WTC11 (cell line): ENCODE results near the gene TMEM260. TPM values are rescaled to one million over a fixed set of nuclear protein-coding genes. Genes with fewer than 3 reads are reported as not detected.
A peak's percentile ranks its signal among the peaks of the same experiment; 100 is the strongest.

Experiments used
- ATAC-seq: fragments of 200-7000 bp; cut with Tn5 transposase; 2 replicates; pipeline ENCODE4 v1.10.0; 2021; ENCODE audit warnings: mild to moderate bottlenecking, moderate library complexity
- CTCF ChIA-PET: fragments of 300-600 bp; sonication (Branson Sonifier 250); formaldehyde crosslinking; loops from one replicate; lab custom pipeline; 2021; ENCODE audit warnings: antibody characterized with exemption; lab: Charles Lee
- POLR2A ChIA-PET: fragments of 350-600 bp; sonication (Branson Sonifier 250); formaldehyde crosslinking; loops from one replicate; lab custom pipeline; 2021; ENCODE audit warnings: antibody characterized with exemption; lab: Charles Lee
- DNase-seq: peaks from one replicate; pipeline ENCODE4 v3.0.0; 2021; ENCODE audit warnings: low spot score
- H3K27ac Mint-ChIP-seq: 2 replicates; pipeline ENCODE4 v1.8.0; 2021; ENCODE audit warnings: mixed read lengths
- H3K27me3 Mint-ChIP-seq: 2 replicates; pipeline ENCODE4 v1.8.0; 2021; ENCODE audit warnings: low read depth, mild to moderate bottlenecking, moderate library complexity, mixed read lengths
- H3K36me3 Mint-ChIP-seq: 2 replicates; pipeline ENCODE4 v1.8.0; 2021; ENCODE audit warnings: mixed read lengths
- H3K4me1 Mint-ChIP-seq: 2 replicates; pipeline ENCODE4 v1.8.0; 2022; ENCODE audit warnings: mixed read lengths
- H3K4me3 Mint-ChIP-seq: 2 replicates; pipeline ENCODE4 v1.8.0; 2021; ENCODE audit warnings: mild to moderate bottlenecking, moderate library complexity, mixed read lengths
- H3K9me3 Mint-ChIP-seq: 2 replicates; pipeline ENCODE4 v1.8.0; 2021; ENCODE audit warnings: mixed read lengths
- ATF1 ChIP-seq: sonication (generic); formaldehyde crosslinking; IDR thresholded peaks from 2 replicates; pipeline ENCODE4 v1.8.1; 2023; ENCODE audit warnings: mild to moderate bottlenecking, moderate library complexity, missing genetic modification reagents
- ELF4 ChIP-seq: sonication (generic); formaldehyde crosslinking; IDR thresholded peaks from 2 replicates; pipeline ENCODE4 v1.8.1; 2022; ENCODE audit warnings: low read depth, mild to moderate bottlenecking, moderate library complexity, missing genetic modification reagents
- EMX1 ChIP-seq: fragments of 250-450 bp; sonication (Bioruptor Pico); IDR thresholded peaks from 2 replicates; pipeline ENCODE4 v1.8.0; 2021; ENCODE audit warnings: mild to moderate bottlenecking
- ETV6 ChIP-seq: sonication (generic); formaldehyde crosslinking; IDR thresholded peaks from 2 replicates; pipeline ENCODE4 v1.8.1; 2022; ENCODE audit warnings: mild to moderate bottlenecking, missing genetic modification reagents
- FOXP4 ChIP-seq: sonication (generic); formaldehyde crosslinking; IDR thresholded peaks from 2 replicates; pipeline ENCODE4 v1.8.0; 2022; ENCODE audit warnings: mild to moderate bottlenecking, missing genetic modification reagents
- GABPB1 ChIP-seq: sonication (generic); formaldehyde crosslinking; IDR thresholded peaks from 2 replicates; pipeline ENCODE4 v1.8.1; 2023; ENCODE audit warnings: mild to moderate bottlenecking, missing genetic modification reagents
- NFE2L1 ChIP-seq: sonication (generic); formaldehyde crosslinking; IDR thresholded peaks from 2 replicates; pipeline ENCODE4 v1.8.1; 2023; ENCODE audit warnings: missing genetic modification reagents
- OVOL2 ChIP-seq: fragments of 250-450 bp; sonication (Bioruptor Pico); IDR thresholded peaks from 2 replicates; pipeline ENCODE4 v1.9.0; 2021; ENCODE audit warnings: mild to moderate bottlenecking, borderline replicate concordance
- PREB ChIP-seq: sonication (generic); formaldehyde crosslinking; IDR thresholded peaks from 2 replicates; pipeline ENCODE4 v1.8.1; 2022; ENCODE audit warnings: mild to moderate bottlenecking, missing genetic modification reagents, moderate library complexity, borderline replicate concordance
- SMAD3 ChIP-seq: sonication (generic); formaldehyde crosslinking; IDR thresholded peaks from 2 replicates; pipeline ENCODE4 v1.8.0; 2022; ENCODE audit warnings: missing genetic modification reagents, mild to moderate bottlenecking, borderline replicate concordance
- STAT6 ChIP-seq: sonication (generic); formaldehyde crosslinking; conservative IDR thresholded peaks from 2 replicates; pipeline ENCODE4 v1.8.1; 2023; ENCODE audit warnings: mild to moderate bottlenecking, low read depth, missing genetic modification reagents, moderate library complexity
- TCF7 ChIP-seq: sonication (generic); formaldehyde crosslinking; IDR thresholded peaks from 2 replicates; pipeline ENCODE4 v1.8.0; 2022; ENCODE audit warnings: mild to moderate bottlenecking, low read depth, missing genetic modification reagents, moderate library complexity
- USF1 ChIP-seq: sonication (generic); formaldehyde crosslinking; IDR thresholded peaks from 2 replicates; pipeline ENCODE4 v1.8.0; 2022; ENCODE audit warnings: mild to moderate bottlenecking, missing genetic modification reagents
- ZNF317 ChIP-seq: sonication (generic); formaldehyde crosslinking; IDR thresholded peaks from 2 replicates; pipeline ENCODE4 v1.8.1; 2023; ENCODE audit warnings: low read depth, mild to moderate bottlenecking, moderate library complexity, missing genetic modification reagents, borderline replicate concordance
- ZNF532 ChIP-seq: fragments of 250-450 bp; sonication (Bioruptor Pico); IDR thresholded peaks from 2 replicates; pipeline ENCODE4 v1.9.0; 2021; ENCODE audit warnings: mild to moderate bottlenecking, borderline replicate concordance
- ZSCAN18 ChIP-seq: fragments of 250-450 bp; sonication (Bioruptor Pico); IDR thresholded peaks from 2 replicates; pipeline ENCODE4 v2.1.2; 2022; ENCODE audit warnings: mild to moderate bottlenecking, moderate library complexity
- total RNA-seq: library from RNA; stranded (reverse); gene quantifications from 3 replicates; pipeline ENCODE4 v1.2.3, GENCODE V29; 2021

Gene TMEM260
- total RNA-seq, 1 experiment from 2014 or later = 17.9 TPM

GRCh38 chr14:56660677-56661389, 81.2 kb downstream of the TMEM260 start:
- H3K27me3 Mint-ChIP-seq = peaks cover 39% of the 10 kb centered on the region
- TF ChIP-seq USF1 (CRISPR knock-in tag) (no peak), OVOL2 (CRISPR knock-in tag) (no peak), TCF7 (no peak), PREB (CRISPR knock-in tag) (no peak), FOXP4 (no peak), GABPB1 (CRISPR knock-in tag) (no peak), ETV6 (CRISPR knock-in tag) (no peak), ATF1 (no peak), NFE2L1 (CRISPR knock-in tag) (no peak), ZSCAN18 (CRISPR knock-in tag) (no peak), EMX1 (CRISPR knock-in tag) (no peak), ZNF317 (no peak), ZNF532 (CRISPR knock-in tag) (no peak), ELF4 (CRISPR knock-in tag) (no peak), STAT6 (CRISPR knock-in tag) (no peak), SMAD3 (CRISPR knock-in tag) (no peak)
- TF ChIP-seq, all 79 proteins: peak for 0
- Mint-ChIP-seq H3K4me1 (peaks cover 43% of the 10 kb centered on the region), H3K36me3 (peaks cover 14% of the 10 kb centered on the region), H3K4me3 (no peak overlapping the region), H3K9me3 (peaks cover 10% of the 10 kb centered on the region), H3K27ac (no peak overlapping the region)
- ChIA-PET POLR2A (no interaction called here), CTCF (interaction anchor here (1.0 kb wide), 1 partner anchor 145 kb away, joined by 3 read pairs; no protein-coding TSS in a partner anchor)
- DNase-seq = no peak
- peak; percentile 40 for ATAC-seq
